GM19452 (cell line): ENCODE measurements around the gene IQSEC3.

Experiments used
- ATAC-seq: cut with Tn5 transposase; IDR thresholded peaks from one replicate; pipeline ENCODE4 v1.9.1; 2021; ENCODE audit not compliant: unreplicated experiment

Gene IQSEC3

GRCh38 chr12:162467-163307 lies 96.1 kb downstream of the IQSEC3 start:
- no peak for ATAC-seq

GRCh38 chr12:163406-163986 lies 96.9 kb downstream of the IQSEC3 start:
- ATAC-seq = no peak

GRCh38 chr12:164207-164606 lies 97.6 kb downstream of the IQSEC3 start:
- ATAC-seq = no peak

- ATAC-seq = no peak
Observed at GRCh38 chr12:165862-166368, 99.3 kb downstream of the IQSEC3 start.

GRCh38 chr12:166425-167075 lies 100.0 kb downstream of the IQSEC3 start:
- no peak for ATAC-seq

- no peak for ATAC-seq
Observed at GRCh38 chr12:167959-168600, 101.5 kb downstream of the IQSEC3 start.

- ATAC-seq = no peak
Observed at GRCh38 chr12:168763-169525, 102.4 kb downstream of the IQSEC3 start.

GRCh38 chr12:169528-170370 lies 103.2 kb downstream of the IQSEC3 start:
- no peak for ATAC-seq

- ATAC-seq = no peak
Observed at GRCh38 chr12:170371-171225, 104.0 kb downstream of the IQSEC3 start.

- no peak for ATAC-seq
Observed at GRCh38 chr12:171276-171675, 104.7 kb downstream of the IQSEC3 start.

- no peak for ATAC-seq
Observed at GRCh38 chr12:171743-172676, 105.4 kb downstream of the IQSEC3 start.

GRCh38 chr12:172732-173161 lies 106.2 kb downstream of the IQSEC3 start:
- no peak for ATAC-seq

- no peak for ATAC-seq
Observed at GRCh38 chr12:174124-174523, 107.6 kb downstream of the IQSEC3 start.

GRCh38 chr12:174596-174995 lies 108.0 kb downstream of the IQSEC3 start:
- ATAC-seq = no peak

GRCh38 chr12:175250-175649 lies 108.7 kb downstream of the IQSEC3 start:
- no peak for ATAC-seq

GRCh38 chr12:175759-176158 lies 109.2 kb downstream of the IQSEC3 start:
- ATAC-seq = no peak

- no peak for ATAC-seq
Observed at GRCh38 chr12:176321-177181, 110.0 kb downstream of the IQSEC3 start.
